K562 (cell line): ENCODE results near the gene ROBO1. TPM values are rescaled to one million over a fixed set of nuclear protein-coding genes. Genes with fewer than 3 reads are reported as not detected.

Experiments
- ATAC-seq: fragments of 200-7000 bp; cut with Tn5 transposase; 3 replicates; pipeline ENCODE4 v1.9.1; 2020; ENCODE audit warnings: moderate library complexity
- BruUV-seq: library from RNA; stranded (reverse); fragments of 400-500 nt; replicated peaks from 2 replicates; lab custom pipeline; 2021; lab: Mats Ljungman, UMichigan
- CTCF ChIA-PET: fragments of 300-600 bp; formaldehyde crosslinking; extraction: SDS; loops from one replicate; lab custom pipeline; 2021; ENCODE audit warnings: low intra/inter-chr PET ratio; lab: Yijun Ruan, JAX
- POLR2A ChIA-PET: fragments of 300-600, 350-650 bp; sonication (Branson Sonifier 250); formaldehyde crosslinking; extraction: SDS; loops from one replicate; lab custom pipeline; 2021; ENCODE audit warnings: antibody characterized with exemption, inconsistent platforms; lab: Yijun Ruan, JAX
- DNase-seq, 4 experiments: peaks; one replicate each; pipeline versions ENCODE4 v3.0.0 to v3.0.0-alpha.2; 2011 to 2018; ENCODE audit warnings: low spot score in 3 of 4, mixed read lengths in 3 of 4; ENCODE audit errors: extremely low read depth in 1 of 4
- FAIRE-seq: peaks from 2 replicates; lab custom pipeline; 2011; peaks lifted over from hg19 to GRCh38; lab: Jason Lieb, UNC
- H2AFZ ChIP-seq: 2 replicates; pipeline ENCODE4 v1.6.0; 2011; ENCODE audit warnings: low read depth, low read length, control low read depth, inconsistent platforms
- H3K27ac ChIP-seq: fragments of 200-600 bp; 3 replicates; pipeline ENCODE4 v1.8.0; 2011; ENCODE audit warnings: low read depth, mild to moderate bottlenecking, control low read depth, inconsistent platforms, low read length, moderate library complexity, mixed read lengths; ENCODE audit errors: extremely low read depth
- H3K27me3 ChIP-seq, 2 experiments: fragments of 300-600 bp in 1 of 2; 2 replicates in 1 of 2; 3 replicates in 1 of 2; pipeline versions ENCODE4 v1.6.0 to v1.8.0; 2011; ENCODE audit warnings: inconsistent platforms in 2 of 2, low read length in 2 of 2, mild to moderate bottlenecking in 1 of 2, mixed read lengths in 1 of 2, moderate library complexity in 1 of 2; ENCODE audit not compliant: control insufficient read depth in 2 of 2, insufficient read depth in 2 of 2
- H3K36me3 ChIP-seq: fragments of 300-600 bp; 3 replicates; pipeline ENCODE4 v1.8.0; 2011; ENCODE audit warnings: mild to moderate bottlenecking, low read length, inconsistent platforms; ENCODE audit not compliant: control insufficient read depth, insufficient read depth
- H3K4me1 ChIP-seq, 2 experiments: fragments of 200-600 bp in 1 of 2; replicated peaks in 1 of 2; 2 replicates in 1 of 2; 3 replicates in 1 of 2; pipeline versions ENCODE4 v1.5.1 to v1.8.0; 2011; ENCODE audit warnings: inconsistent platforms in 2 of 2, low read length in 2 of 2, mild to moderate bottlenecking in 1 of 2, mixed read lengths in 1 of 2, moderate library complexity in 1 of 2; ENCODE audit not compliant: control insufficient read depth in 2 of 2, insufficient read depth in 2 of 2
- H3K4me2 ChIP-seq: 2 replicates; pipeline ENCODE4 v1.6.1; 2011; ENCODE audit warnings: low read length, control low read depth, inconsistent platforms, mixed read lengths; ENCODE audit not compliant: insufficient read depth
- H3K4me3 ChIP-seq: fragments of 200-600 bp; sonication (generic), shearing (Covaris generic); 2 replicates; pipeline ENCODE4 v1.5.1; 2016; ENCODE audit warnings: control low read depth, inconsistent platforms
- H3K79me2 ChIP-seq: fragments of 200-600 bp; 3 replicates; pipeline ENCODE4 v1.8.0; 2011; ENCODE audit warnings: low read length, inconsistent platforms; ENCODE audit not compliant: control insufficient read depth, insufficient read depth
- H3K9ac ChIP-seq, 2 experiments: 2 replicates each; pipeline versions ENCODE4 v1.6.0 to v1.6.1; 2011; ENCODE audit warnings: low read depth in 2 of 2, low read length in 2 of 2, control low read depth in 1 of 2, inconsistent platforms in 1 of 2, mild to moderate bottlenecking in 1 of 2, mixed read lengths in 1 of 2; ENCODE audit not compliant: insufficient read depth in 1 of 2
- H3K9me1 ChIP-seq: one replicate; pipeline ENCODE4 v1.6.0; 2011; ENCODE audit warnings: inconsistent platforms, mild to moderate bottlenecking, low read length, moderate library complexity; ENCODE audit not compliant: control insufficient read depth, insufficient read depth
- H3K9me3 ChIP-seq: replicated peaks from 2 replicates; pipeline ENCODE4 v1.5.1; 2011; ENCODE audit warnings: low read depth, low read length, inconsistent platforms; ENCODE audit not compliant: control insufficient read depth, insufficient read depth
- H4K20me1 ChIP-seq: replicated peaks from 2 replicates; pipeline ENCODE4 v1.6.1; 2011; ENCODE audit warnings: low read length, inconsistent platforms, mixed read lengths; ENCODE audit not compliant: control insufficient read depth, insufficient read depth
- ARID1B ChIP-seq: fragments of 450-650 bp; IDR thresholded peaks from 2 replicates; pipeline ENCODE4 v1.6.1; 2016; ENCODE audit warnings: antibody characterized with exemption, mild to moderate bottlenecking, inconsistent platforms
- CUX1 ChIP-seq: fragments of 200-800 bp; sonication (Bioruptor generic); IDR thresholded peaks from 2 replicates; pipeline ENCODE4 v1.6.1; 2016; ENCODE audit warnings: missing genetic modification characterization, missing compliant biosample characterization
- DLX4 ChIP-seq: fragments of 250-450 bp; sonication (Bioruptor Pico); IDR thresholded peaks from 2 replicates; pipeline ENCODE4 v1.6.1; 2021; ENCODE audit warnings: mild to moderate bottlenecking
- ERF ChIP-seq: fragments of 450-650 bp; formaldehyde crosslinking; IDR thresholded peaks from 2 replicates; pipeline ENCODE4 v1.4.0; 2020; ENCODE audit warnings: mild to moderate bottlenecking, mixed read lengths
- ESRRA ChIP-seq: fragments of 450-650 bp; IDR thresholded peaks from 2 replicates; pipeline ENCODE4 v1.6.1; 2014; ENCODE audit warnings: low read depth, mild to moderate bottlenecking, moderate library complexity, borderline replicate concordance
- ESRRB ChIP-seq: fragments of 250-450 bp; sonication (Bioruptor Pico); IDR thresholded peaks from 2 replicates; pipeline ENCODE4 v1.5.0; 2020; ENCODE audit warnings: mild to moderate bottlenecking, moderate library complexity, borderline replicate concordance
- HCFC1 ChIP-seq: IDR thresholded peaks from 2 replicates; pipeline ENCODE4 v1.6.1; 2012; ENCODE audit warnings: low read depth, low read length, improper control_type of control experiment
- RCOR1 ChIP-seq, 2 experiments: IDR thresholded peaks; 2 replicates each; pipeline ENCODE4 v1.6.1; 2012; ENCODE audit warnings: low read depth in 2 of 2, low read length in 2 of 2, borderline replicate concordance in 1 of 2, improper control_type of control experiment in 1 of 2
- RUNX1 ChIP-seq: sonication (generic); IDR thresholded peaks from 2 replicates; pipeline ENCODE4 v1.6.1; 2016; ENCODE audit warnings: antibody characterized with exemption, low read depth
- SP1 ChIP-seq: sonication (generic); formaldehyde crosslinking; IDR thresholded peaks from 2 replicates; pipeline ENCODE4 v1.8.1; 2022; ENCODE audit warnings: mild to moderate bottlenecking, missing genetic modification reagents
- STAT5B ChIP-seq: fragments of 250-450 bp; sonication (Bioruptor Pico); IDR thresholded peaks from 2 replicates; pipeline ENCODE4 v1.8.0; 2021; ENCODE audit warnings: mild to moderate bottlenecking, inconsistent platforms
- ZMIZ1 ChIP-seq, 2 experiments: fragments of 150-350 bp in 1 of 2; IDR thresholded peaks; 2 replicates each; pipeline ENCODE4 v1.6.1; 2012 to 2016; ENCODE audit warnings: low read depth in 2 of 2, low read length in 2 of 2, mild to moderate bottlenecking in 1 of 2, moderate library complexity in 1 of 2
- ZNF124 ChIP-seq: sonication (generic); formaldehyde crosslinking; IDR thresholded peaks from 2 replicates; pipeline ENCODE4 v1.8.1; 2022; ENCODE audit warnings: missing genetic modification reagents
- ZNF41 ChIP-seq: fragments of 250-450 bp; sonication (Bioruptor Pico); conservative IDR thresholded peaks from 2 replicates; pipeline ENCODE4 v1.4.0; 2020; ENCODE audit warnings: mild to moderate bottlenecking
- ZNF668 ChIP-seq: fragments of 250-450 bp; sonication (Bioruptor Pico); IDR thresholded peaks from 2 replicates; pipeline ENCODE4 v1.8.0; 2022; ENCODE audit warnings: mild to moderate bottlenecking, inconsistent platforms
- WGBS: fragments of 100-300 bp; shearing (Covaris generic); methylation state at CpG from one replicate; pipeline ENCODE4 v1.1.6; 2016; ENCODE audit warnings: low coverage, mixed read lengths; ENCODE audit not compliant: insufficient coverage; ENCODE audit errors: missing lambda C conversion rate; 5-methylcytosine and 5-hydroxymethylcytosine counted together
- in situ Hi-C: fragments of 300-500 bp; cut with MboI; formaldehyde crosslinking; loops from 4 replicates; pipeline ENCODE4 v1.15.0; 2018; ENCODE audit warnings: inconsistent platforms, mixed read lengths
- intact Hi-C: fragments of 100-400 bp; cut with micrococcal nuclease; formaldehyde crosslinking; loops from 2 replicates; pipeline ENCODE4 v1.14.2; 2022
- polyA plus RNA-seq, 8 experiments: library from polyadenylated mRNA; depleted of rRNA in 4 of 8; stranded (reverse) in 5 of 8; unstranded in 3 of 8; fragments of >200 nt; fragmentation: Nextera tagmentation in 2 of 8; fragmentation: Illumina TruSeq in 1 of 8; extraction: Ambion mirVana in 2 of 8; extraction: Trizol in 1 of 8; gene quantifications; 2 replicates each; pipeline versions ENCODE4 v1.2.1 to v1.2.3, GENCODE V29; 2011 to 2014; ENCODE audit warnings: inconsistent platforms in 1 of 8, missing spikeins in 1 of 8
- total RNA-seq, 7 experiments: library from RNA; depleted of rRNA in 6 of 7; stranded (reverse); fragments of >200 nt in 6 of 7; fragmentation: Illumina TruSeq in 2 of 7; extraction: Trizol in 2 of 7; gene quantifications; 2 replicates each; pipeline versions ENCODE4 v1.2.1 to v1.2.3, GENCODE V29; 2011 to 2021; ENCODE audit warnings: low replicate concordance in 1 of 7

ROBO1 gene
- total and polyA plus RNA-seq, 9 of the 15 experiments (the other 6 are each of a cell fraction or from before 2014, with no cell fraction given), result 0.01 to 0.53 (median 0.17) TPM; not detected in 5

- Histone ChIP-seq H3K9me1 (no peaks in the 10 kb centered on the region), H3K4me3 (no peak overlapping the region), H3K9me3 (no peaks in the 10 kb centered on the region), H3K27ac (no peak overlapping the region), H3K36me3 (no peaks in the 10 kb centered on the region), H3K9ac (no peak overlapping the region), H3K4me2 (no peak overlapping the region), H3K4me1 (no peaks in the 10 kb centered on the region), H2AFZ (no peak overlapping the region), H3K27me3 (no peaks in the 10 kb centered on the region), H3K79me2 (no peaks in the 10 kb centered on the region), H4K20me1 (no peaks in the 10 kb centered on the region)
- POLR2A ChIA-PET, result no interaction called here
- WGBS, result 2% methylated on average over 7 of the region's 7 CpGs
- CTCF ChIA-PET, result no interaction called here
- intact Hi-C loops, result no loop called here
- DNase-seq, result no peak
- in situ Hi-C loops, result no loop called here
- FAIRE-seq, result no peak
- no TSS peak for BruUV-seq
- no peak for ATAC-seq
- no peak for TF ChIP-seq RUNX1
- no peak for TF ChIP-seq ARID1B
- no peak for TF ChIP-seq ZNF41 (CRISPR knock-in tag)
- TF ChIP-seq ESRRB, result no peak
- TF ChIP-seq ERF (CRISPR knock-in tag), result no peak
- no peak for TF ChIP-seq HCFC1
- TF ChIP-seq RCOR1 (IDR thresholded peaks at IDR 0.05; ENCODE audit: borderline replicate concordance in 1 of 2, low read depth in 2 of 2, low read length in 2 of 2), result no peak
- TF ChIP-seq CUX1 (CRISPR knock-in tag), result no peak
- no peak for TF ChIP-seq ZMIZ1 (IDR thresholded peaks at IDR 0.05; ENCODE audit: low read depth in 2 of 2, low read length in 2 of 2)
- TF ChIP-seq SP1 (CRISPR knock-in tag), result no peak
- TF ChIP-seq ZNF668 (CRISPR knock-in tag), result no peak
- no peak for TF ChIP-seq ESRRA
- no peak for TF ChIP-seq STAT5B
- no peak for TF ChIP-seq DLX4 (CRISPR knock-in tag)
- TF ChIP-seq ZNF124 (CRISPR knock-in tag), result no peak
These were observed 888.4 kb downstream of the ROBO1 start for GRCh38 chr3:78879295-78879860.
